Mesenchymal stem cell (in vitro differentiated cells and primary cell): ENCODE measurements around the gene ROBO1.

Source experiments
- DNase-seq: peaks from one replicate; pipeline ENCODE4 v3.0.0-alpha.2; 2013
- H2AFZ ChIP-seq: one replicate; pipeline ENCODE4 v1.6.1; 2013; ENCODE audit warnings: low read depth, mild to moderate bottlenecking, control low read depth, inconsistent platforms, low read length, moderate library complexity
- H2AK5ac ChIP-seq: 2 replicates; pipeline ENCODE4 v1.6.1; 2013; ENCODE audit warnings: low read length, moderate library complexity, mild to moderate bottlenecking, inconsistent platforms; ENCODE audit not compliant: severe bottlenecking
- H2BK120ac ChIP-seq: one replicate; pipeline ENCODE4 v1.6.1; 2013; ENCODE audit warnings: low read depth, mild to moderate bottlenecking, inconsistent platforms, low read length, moderate library complexity
- H2BK12ac ChIP-seq, 2 experiments: one replicate each; pipeline ENCODE4 v1.6.1; 2013; ENCODE audit warnings: inconsistent platforms in 2 of 2, low read length in 2 of 2, mild to moderate bottlenecking in 2 of 2, moderate library complexity in 2 of 2, control low read depth in 1 of 2
- H2BK15ac ChIP-seq: one replicate; pipeline ENCODE4 v1.6.1; 2013; ENCODE audit warnings: mild to moderate bottlenecking, low read depth, inconsistent platforms; ENCODE audit not compliant: poor library complexity, severe bottlenecking
- H2BK5ac ChIP-seq: 2 replicates; pipeline ENCODE4 v1.6.1; 2013; ENCODE audit warnings: low read depth, mild to moderate bottlenecking, low read length, control low read depth, inconsistent platforms; ENCODE audit not compliant: poor library complexity, severe bottlenecking
- H3K14ac ChIP-seq, 2 experiments: one replicate each; pipeline ENCODE4 v1.6.1; 2013; ENCODE audit warnings: inconsistent platforms in 2 of 2, low read length in 2 of 2, control low read depth in 1 of 2, mild to moderate bottlenecking in 1 of 2, moderate library complexity in 1 of 2
- H3K18ac ChIP-seq, 2 experiments: one replicate each; pipeline ENCODE4 v1.6.1; 2013; ENCODE audit warnings: inconsistent platforms in 2 of 2, low read length in 2 of 2, control low read depth in 1 of 2, low read depth in 1 of 2, mild to moderate bottlenecking in 1 of 2
- H3K23ac ChIP-seq, 2 experiments: one replicate each; pipeline ENCODE4 v1.6.1; 2013; ENCODE audit warnings: inconsistent platforms in 2 of 2, low read length in 2 of 2, mild to moderate bottlenecking in 2 of 2, moderate library complexity in 2 of 2, control low read depth in 1 of 2
- H3K27ac ChIP-seq: 2 replicates; pipeline ENCODE4 v1.5.1; 2013; ENCODE audit warnings: mild to moderate bottlenecking, moderate library complexity, low read length, control low read depth, inconsistent platforms; ENCODE audit not compliant: poor library complexity, severe bottlenecking
- H3K27me3 ChIP-seq, 2 experiments: 2 replicates each; pipeline versions ENCODE4 v1.6.1 to v1.7.0; 2013; ENCODE audit warnings: low read length in 2 of 2, mild to moderate bottlenecking in 2 of 2, moderate library complexity in 2 of 2, control low read depth in 1 of 2, inconsistent platforms in 1 of 2; ENCODE audit not compliant: control insufficient read depth in 1 of 2, insufficient read depth in 1 of 2
- H3K36me3 ChIP-seq, 2 experiments: 2 replicates each; pipeline versions ENCODE4 v1.6.1 to v1.7.0; 2013; ENCODE audit warnings: low read length in 2 of 2, control low read depth in 1 of 2, inconsistent platforms in 1 of 2, low read depth in 1 of 2, mild to moderate bottlenecking in 1 of 2; ENCODE audit not compliant: insufficient read depth in 2 of 2, control insufficient read depth in 1 of 2
- H3K4ac ChIP-seq, 2 experiments: one replicate each; pipeline ENCODE4 v1.6.1; 2013; ENCODE audit warnings: inconsistent platforms in 2 of 2, low read length in 2 of 2, mild to moderate bottlenecking in 2 of 2, moderate library complexity in 2 of 2, control low read depth in 1 of 2, low read depth in 1 of 2
- H3K4me1 ChIP-seq: 2 replicates; pipeline ENCODE4 v1.6.1; 2013; ENCODE audit warnings: low read depth, low read length, control low read depth; ENCODE audit not compliant: control insufficient read depth, insufficient read depth
- H3K4me2 ChIP-seq: 2 replicates; pipeline ENCODE4 v1.6.1; 2013; ENCODE audit warnings: low read length, mild to moderate bottlenecking, inconsistent platforms; ENCODE audit not compliant: poor library complexity, severe bottlenecking
- H3K4me3 ChIP-seq, 2 experiments: 2 replicates each; pipeline versions ENCODE4 v1.5.1 to v1.7.0; 2013; ENCODE audit warnings: low read length in 2 of 2, mild to moderate bottlenecking in 2 of 2, control low read depth in 1 of 2, low read depth in 1 of 2; ENCODE audit not compliant: insufficient read depth in 1 of 2
- H3K79me1 ChIP-seq: replicated peaks from 2 replicates; pipeline ENCODE4 v1.6.1; 2013; ENCODE audit warnings: mild to moderate bottlenecking, control low read depth, low read length, inconsistent platforms; ENCODE audit not compliant: poor library complexity, severe bottlenecking
- H3K9ac ChIP-seq: 2 replicates; pipeline ENCODE4 v1.7.0; 2013; ENCODE audit warnings: mild to moderate bottlenecking, low read length, moderate library complexity
- H3K9me3 ChIP-seq: 2 replicates; pipeline ENCODE4 v1.7.0; 2013; ENCODE audit warnings: mild to moderate bottlenecking, low read length; ENCODE audit not compliant: control insufficient read depth
- H4K8ac ChIP-seq: one replicate; pipeline ENCODE4 v1.6.1; 2013; ENCODE audit warnings: inconsistent platforms, mild to moderate bottlenecking, low read length, moderate library complexity
- H4K91ac ChIP-seq: one replicate; pipeline ENCODE4 v1.6.1; 2013; ENCODE audit warnings: mild to moderate bottlenecking, low read length, inconsistent platforms
- WGBS: methylation state at CpG from one replicate; pipeline ENCODE4 v1.1.7; 2013; ENCODE audit warnings: mixed read lengths; 5-methylcytosine and 5-hydroxymethylcytosine counted together

ROBO1 gene

DNA sequence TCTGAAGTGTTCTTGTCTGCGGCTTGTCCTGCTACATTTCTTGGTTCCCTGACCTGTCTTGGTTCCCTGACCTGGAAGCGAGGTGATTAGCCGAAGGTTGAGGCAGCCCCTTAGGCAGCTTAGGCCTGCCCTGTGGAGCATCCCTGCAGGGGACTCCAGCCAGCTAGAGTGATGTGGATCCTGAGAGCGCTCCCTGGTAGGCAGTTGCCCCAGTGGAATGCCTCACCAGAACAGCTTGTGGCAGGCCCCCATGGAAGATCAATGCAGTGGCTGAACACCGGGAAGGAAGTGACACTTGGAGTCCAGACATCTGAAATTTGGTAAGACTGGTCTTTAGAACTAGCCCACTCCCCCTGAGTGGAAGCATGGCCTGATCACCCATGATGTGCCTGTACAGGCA, 5.5 kb upstream of the ROBO1 start:
- Histone ChIP-seq H3K14ac (no peak overlapping the region), H3K27me3 (peaks cover 0 to 3% of the 10 kb centered on the region in 2 experiments), H3K9me3 (no peaks in the 10 kb centered on the region), H3K18ac (no peak overlapping the region), H3K23ac (no peak overlapping the region), H3K27ac (no peak overlapping the region), H2AK5ac (no peak overlapping the region), H3K4ac (no peak overlapping the region), H2BK5ac (no peak overlapping the region), H2BK12ac (no peak overlapping the region), H3K36me3 (no peaks in the 10 kb centered on the region), H3K9ac (no peak overlapping the region), H3K4me3 (no peak overlapping the region), H2BK15ac (no peak overlapping the region), H4K8ac (no peak overlapping the region), H3K4me1 (no peaks in the 10 kb centered on the region), H3K4me2 (no peak overlapping the region), H3K79me1 (no peaks in the 10 kb centered on the region), H2AFZ (no peak overlapping the region), H2BK120ac (no peak overlapping the region), H4K91ac (no peak overlapping the region)
- DNase-seq = no peak
- WGBS = 78% methylated on average over 5 of the region's 5 CpGs

DNA sequence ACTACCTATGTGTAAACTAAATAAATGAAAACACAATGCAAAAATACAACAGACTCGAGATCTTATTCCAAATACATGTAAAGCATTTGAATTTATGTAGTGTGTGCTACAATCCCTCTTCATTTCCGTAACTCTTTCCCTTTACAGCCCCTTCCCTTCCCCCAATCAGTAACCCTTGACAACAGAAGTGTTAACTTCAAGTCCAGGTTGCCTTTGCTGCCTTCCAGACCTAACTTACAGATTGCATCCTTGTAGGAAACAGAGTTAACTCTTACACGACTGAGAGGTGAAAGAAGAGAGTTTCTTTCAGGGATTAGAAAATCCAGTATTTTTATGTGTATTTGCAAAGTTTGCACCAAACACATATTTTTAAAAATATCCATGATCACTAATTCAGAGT, 1.4 kb upstream of the ROBO1 start:
- Histone ChIP-seq H2BK5ac (no peak overlapping the region), H3K79me1 (no peaks in the 10 kb centered on the region), H3K27me3 (peaks cover 10 to 36% of the 10 kb centered on the region in 2 experiments)

DNA sequence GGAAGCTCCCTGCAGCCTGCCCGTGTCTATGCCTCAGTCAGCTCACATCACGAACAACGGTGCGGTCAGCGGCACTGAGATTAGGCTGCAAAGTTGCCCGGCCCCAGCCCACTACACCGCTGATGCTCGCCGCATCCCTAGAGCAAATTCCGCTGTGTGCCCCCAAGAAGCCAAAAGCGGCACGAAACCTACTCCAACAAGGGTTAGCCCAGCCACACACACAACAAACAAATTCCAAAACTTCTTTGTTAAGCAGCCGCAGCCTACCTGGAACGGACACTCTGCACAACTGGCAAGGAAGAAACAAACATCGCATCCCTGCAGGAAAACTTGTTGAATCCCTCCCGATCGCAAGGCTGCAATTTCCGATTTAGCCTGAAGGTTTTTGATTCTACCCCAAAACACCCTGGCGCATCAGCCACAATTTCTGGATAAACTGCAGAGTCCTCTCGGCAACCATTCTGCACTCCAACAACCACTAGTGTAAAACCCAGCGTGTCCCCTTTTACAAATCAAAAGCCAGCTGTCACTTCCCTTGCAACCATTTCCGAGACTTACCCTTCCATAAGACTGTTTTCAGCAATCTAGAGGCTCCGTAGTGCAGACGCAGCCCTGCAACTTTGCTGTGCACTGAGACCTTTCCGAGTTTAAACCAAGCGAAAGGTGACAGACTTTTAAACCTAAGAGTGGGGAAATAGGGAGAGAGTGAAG, 449 bp downstream of the ROBO1 start:
- Histone ChIP-seq H3K9ac (no peak overlapping the region), H2AK5ac (no peak overlapping the region), H3K79me1 (no peaks in the 10 kb centered on the region), H2BK15ac (no peak overlapping the region), H2BK5ac (no peak overlapping the region), H4K8ac (no peak overlapping the region), H3K4ac (no peak overlapping the region), H3K4me1 (peaks cover 8% of the 10 kb centered on the region), H3K4me2 (peak overlapping the region; percentile 89), H3K36me3 (no peaks in the 10 kb centered on the region), H3K23ac (no peak overlapping the region), H3K27me3 (peaks cover 10 to 36% of the 10 kb centered on the region in 2 experiments), H3K4me3 (peak overlapping the region in 1 of 2 experiments; percentile 38), H3K18ac (no peak overlapping the region), H3K9me3 (no peaks in the 10 kb centered on the region), H2BK12ac (no peak overlapping the region), H4K91ac (no peak overlapping the region), H2BK120ac (no peak overlapping the region), H3K14ac (no peak overlapping the region), H3K27ac (no peak overlapping the region), H2AFZ (no peak overlapping the region)
- WGBS = 2% methylated on average over 26 of the region's 26 CpGs
- DNase-seq = no peak

More for the DNA sequence above, 1.4 kb upstream of the ROBO1 start:
- no peak overlapping the region for H3K27ac ChIP-seq
- no peak overlapping the region for H3K18ac ChIP-seq
- no peak overlapping the region for H2BK15ac ChIP-seq
- no peak overlapping the region for H2BK120ac ChIP-seq
- H3K4me3 ChIP-seq = no peak overlapping the region
- no CpG with 5 or more reads among the region's 3 CpGs for WGBS
- H3K4me1 ChIP-seq = peaks cover 8% of the 10 kb centered on the region
- no peak overlapping the region for H2AFZ ChIP-seq
- no peak overlapping the region for H3K4ac ChIP-seq
- no peak overlapping the region for H2BK12ac ChIP-seq
- no peak overlapping the region for H2AK5ac ChIP-seq
- H3K36me3 ChIP-seq = no peaks in the 10 kb centered on the region
- H4K8ac ChIP-seq = no peak overlapping the region
- H3K23ac ChIP-seq = no peak overlapping the region
- H4K91ac ChIP-seq = no peak overlapping the region
- H3K14ac ChIP-seq = no peak overlapping the region
- H3K4me2 ChIP-seq = no peak overlapping the region
- no peak for DNase-seq
- H3K9me3 ChIP-seq = no peaks in the 10 kb centered on the region
- H3K9ac ChIP-seq = no peak overlapping the region

DNA sequence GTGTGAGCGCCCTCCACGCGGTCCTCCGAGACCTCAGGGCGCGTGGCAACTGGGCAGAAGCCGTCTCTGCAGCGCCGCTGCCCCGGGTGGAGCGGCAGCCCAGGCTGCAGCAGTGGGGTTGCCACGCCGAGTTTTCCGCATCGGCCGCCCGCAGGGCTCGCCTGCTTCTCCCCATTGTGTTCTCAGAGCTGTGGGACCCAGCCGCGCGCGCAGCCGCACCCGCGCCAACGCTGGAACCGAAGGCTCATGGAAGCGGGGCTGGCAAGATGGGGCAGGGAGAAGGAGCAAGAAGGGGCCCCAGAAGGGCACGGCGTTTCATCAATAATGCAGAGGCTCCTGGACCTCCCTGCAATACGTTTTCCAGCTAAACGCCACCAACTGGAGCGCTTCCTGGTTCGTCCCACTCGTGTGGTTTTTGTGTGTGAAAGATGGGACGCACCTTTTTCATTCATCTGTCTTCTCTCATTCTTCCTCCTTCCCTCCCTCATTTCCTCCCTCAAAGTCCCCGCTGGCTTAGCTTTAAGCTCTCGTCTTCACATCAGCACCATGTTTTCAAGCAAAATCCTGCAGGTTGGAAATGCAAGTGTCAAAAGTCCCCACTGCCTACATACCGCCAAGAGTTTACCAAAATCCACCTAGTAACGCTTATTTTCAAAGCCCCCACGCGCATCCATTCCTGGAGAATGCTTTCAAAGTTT, 1.2 kb downstream of the ROBO1 start:
- DNase-seq = no peak
- Histone ChIP-seq H3K9me3 (no peaks in the 10 kb centered on the region), H3K79me1 (no peaks in the 10 kb centered on the region), H2BK12ac (no peak overlapping the region), H3K14ac (no peak overlapping the region), H3K23ac (no peak overlapping the region), H2AK5ac (no peak overlapping the region), H3K4me2 (peak overlapping the region; percentile 89), H2BK5ac (no peak overlapping the region), H3K9ac (no peak overlapping the region), H4K8ac (no peak overlapping the region), H3K18ac (no peak overlapping the region), H3K27me3 (peaks cover 10 to 36% of the 10 kb centered on the region in 2 experiments), H3K4me1 (peaks cover 8% of the 10 kb centered on the region), H3K36me3 (no peaks in the 10 kb centered on the region), H3K4me3 (peak overlapping the region in 1 of 2 experiments; percentile 56), H2AFZ (no peak overlapping the region), H2BK120ac (no peak overlapping the region), H3K4ac (no peak overlapping the region), H2BK15ac (no peak overlapping the region), H3K27ac (no peak overlapping the region), H4K91ac (no peak overlapping the region)
- WGBS = 3% methylated on average over 33 of the region's 42 CpGs
